WTC11 (cell line): Measurements from ENCODE around the gene LMBR1. TPM values are rescaled to one million over a fixed set of nuclear protein-coding genes. Genes with fewer than 3 reads are reported as not detected.
"Not testable (repeated sequence)": the region's sequence is repeated elsewhere in the genome, so short reads cannot be mapped to it uniquely, and the experiment has no call there.

Experiments used
- ATAC-seq: fragments of 200-7000 bp; cut with Tn5 transposase; 2 replicates; pipeline ENCODE4 v1.10.0; 2021; ENCODE audit warnings: mild to moderate bottlenecking, moderate library complexity
- CTCF ChIA-PET: fragments of 300-600 bp; sonication (Branson Sonifier 250); formaldehyde crosslinking; loops from one replicate; lab custom pipeline; 2021; ENCODE audit warnings: antibody characterized with exemption; lab: Charles Lee
- POLR2A ChIA-PET: fragments of 350-600 bp; sonication (Branson Sonifier 250); formaldehyde crosslinking; loops from one replicate; lab custom pipeline; 2021; ENCODE audit warnings: antibody characterized with exemption; lab: Charles Lee
- DNase-seq: peaks from one replicate; pipeline ENCODE4 v3.0.0; 2021; ENCODE audit warnings: low spot score
- H3K27ac Mint-ChIP-seq: 2 replicates; pipeline ENCODE4 v1.8.0; 2021; ENCODE audit warnings: mixed read lengths
- H3K27me3 Mint-ChIP-seq: 2 replicates; pipeline ENCODE4 v1.8.0; 2021; ENCODE audit warnings: low read depth, mild to moderate bottlenecking, moderate library complexity, mixed read lengths
- H3K36me3 Mint-ChIP-seq: 2 replicates; pipeline ENCODE4 v1.8.0; 2021; ENCODE audit warnings: mixed read lengths
- H3K4me1 Mint-ChIP-seq: 2 replicates; pipeline ENCODE4 v1.8.0; 2022; ENCODE audit warnings: mixed read lengths
- H3K4me3 Mint-ChIP-seq: 2 replicates; pipeline ENCODE4 v1.8.0; 2021; ENCODE audit warnings: mild to moderate bottlenecking, moderate library complexity, mixed read lengths
- H3K9me3 Mint-ChIP-seq: 2 replicates; pipeline ENCODE4 v1.8.0; 2021; ENCODE audit warnings: mixed read lengths
- ERG ChIP-seq: fragments of 250-450 bp; sonication (Bioruptor Pico); IDR thresholded peaks from 2 replicates; pipeline ENCODE4 v1.8.0; 2021; ENCODE audit warnings: mild to moderate bottlenecking
- ETV6 ChIP-seq: sonication (generic); formaldehyde crosslinking; IDR thresholded peaks from 2 replicates; pipeline ENCODE4 v1.8.1; 2022; ENCODE audit warnings: mild to moderate bottlenecking, missing genetic modification reagents
- FOXJ3 ChIP-seq: sonication (generic); formaldehyde crosslinking; IDR thresholded peaks from 2 replicates; pipeline ENCODE4 v1.9.0; 2021; ENCODE audit warnings: missing genetic modification reagents, mild to moderate bottlenecking, borderline replicate concordance
- HMGXB4 ChIP-seq: sonication (generic); formaldehyde crosslinking; IDR thresholded peaks from 2 replicates; pipeline ENCODE4 v1.8.1; 2023; ENCODE audit warnings: mild to moderate bottlenecking, moderate library complexity, missing genetic modification reagents
- JAZF1 ChIP-seq: fragments of 250-450 bp; sonication (Bioruptor Pico); IDR thresholded peaks from 2 replicates; pipeline ENCODE4 v1.9.0; 2021; ENCODE audit warnings: moderate library complexity, mild to moderate bottlenecking, inconsistent platforms
- MAX ChIP-seq: sonication (generic); formaldehyde crosslinking; IDR thresholded peaks from 2 replicates; pipeline ENCODE4 v1.8.0; 2022; ENCODE audit warnings: mild to moderate bottlenecking, missing genetic modification reagents
- NFATC4 ChIP-seq: fragments of 250-450 bp; sonication (Bioruptor Pico); IDR thresholded peaks from 2 replicates; pipeline ENCODE4 v1.9.0; 2021; ENCODE audit warnings: mild to moderate bottlenecking
- NR2C2 ChIP-seq: sonication (generic); formaldehyde crosslinking; IDR thresholded peaks from 2 replicates; pipeline ENCODE4 v1.8.0; 2022; ENCODE audit warnings: mild to moderate bottlenecking, missing genetic modification reagents
- PRDM15 ChIP-seq: sonication (generic); formaldehyde crosslinking; IDR thresholded peaks from 2 replicates; pipeline ENCODE4 v1.8.0; 2022; ENCODE audit warnings: missing genetic modification reagents
- TCF7 ChIP-seq: sonication (generic); formaldehyde crosslinking; IDR thresholded peaks from 2 replicates; pipeline ENCODE4 v1.8.0; 2022; ENCODE audit warnings: mild to moderate bottlenecking, low read depth, missing genetic modification reagents, moderate library complexity
- TEAD4 ChIP-seq: sonication (generic); formaldehyde crosslinking; IDR thresholded peaks from 2 replicates; pipeline ENCODE4 v1.8.0; 2022; ENCODE audit warnings: mild to moderate bottlenecking, missing genetic modification reagents
- USF1 ChIP-seq: sonication (generic); formaldehyde crosslinking; IDR thresholded peaks from 2 replicates; pipeline ENCODE4 v1.8.0; 2022; ENCODE audit warnings: mild to moderate bottlenecking, missing genetic modification reagents
- USF2 ChIP-seq: sonication (generic); formaldehyde crosslinking; IDR thresholded peaks from 2 replicates; pipeline ENCODE4 v1.8.1; 2023; ENCODE audit warnings: mild to moderate bottlenecking, missing genetic modification reagents, moderate library complexity
- ZBTB43 ChIP-seq: sonication (generic); formaldehyde crosslinking; IDR thresholded peaks from 2 replicates; pipeline ENCODE4 v1.8.1; 2023; ENCODE audit warnings: mild to moderate bottlenecking, missing genetic modification reagents
- ZNF138 ChIP-seq: sonication (generic); formaldehyde crosslinking; conservative IDR thresholded peaks from 2 replicates; pipeline ENCODE4 v1.8.1; 2022; ENCODE audit warnings: mild to moderate bottlenecking, moderate library complexity, missing genetic modification reagents
- total RNA-seq: library from RNA; stranded (reverse); gene quantifications from 3 replicates; pipeline ENCODE4 v1.2.3, GENCODE V29; 2021

The LMBR1 gene
- total RNA-seq, 1 experiment from 2014 or later = 55.6 TPM

- no peak overlapping the region for H3K27ac Mint-ChIP-seq
- H3K9me3 Mint-ChIP-seq = peaks cover 10% of the 10 kb centered on the region
- ChIA-PET POLR2A (no interaction called here), CTCF (no interaction called here)
- peaks cover 16% of the 10 kb centered on the region for H3K27me3 Mint-ChIP-seq
- DNase-seq (no peak), ATAC-seq (no peak)
- H3K4me3 Mint-ChIP-seq = no peak overlapping the region
- TF ChIP-seq HMGXB4 (CRISPR knock-in tag) (no peak), TCF7 (CRISPR knock-in tag) (no peak), ERG (no peak), JAZF1 (CRISPR knock-in tag) (no peak), USF2 (CRISPR knock-in tag) (no peak)
- peaks cover 11% of the 10 kb centered on the region; the same call in 1 of the 2 replicates for H3K4me1 Mint-ChIP-seq
- H3K36me3 Mint-ChIP-seq = peaks cover 9% of the 10 kb centered on the region
Measured at GRCh38 chr7:156941393-156942182, 48.6 kb upstream of the LMBR1 start.

- POLR2A ChIA-PET = no interaction called here
- TF ChIP-seq ZBTB43 (CRISPR knock-in tag) = no peak
- TF ChIP-seq, all 79 proteins: peak for 0
- DNase-seq (no peak), ATAC-seq (no peak)
- Mint-ChIP-seq H3K27me3 (peaks cover 16% of the 10 kb centered on the region), H3K9me3 (peaks cover 10% of the 10 kb centered on the region), H3K27ac (no peak overlapping the region), H3K4me3 (no peak overlapping the region), H3K36me3 (peaks cover 9% of the 10 kb centered on the region), H3K4me1 (peaks cover 11% of the 10 kb centered on the region; the same call in 1 of the 2 replicates)
- CTCF ChIA-PET = interaction anchor here (0.7 kb wide), 1 partner anchor 8 kb away, joined by 3 read pairs; no protein-coding TSS in a partner anchor
Measured at GRCh38 chr7:156940421-156941122, 47.6 kb upstream of the LMBR1 start.

- H3K27ac Mint-ChIP-seq, H3K9me3 Mint-ChIP-seq, ATAC-seq, H3K4me3 Mint-ChIP-seq, H3K36me3 Mint-ChIP-seq, POLR2A ChIA-PET, H3K4me1 Mint-ChIP-seq, DNase-seq: not testable (repeated sequence)
- CTCF ChIA-PET = interaction anchor here (0.6 to 2.4 kb wide), 2 partner anchors 13 to 36 kb away, joined by 3 to 10 read pairs; partner anchors contain the start of gene NOM1
- peaks cover 12% of the 10 kb centered on the region for H3K27me3 Mint-ChIP-seq
Measured at GRCh38 chr7:156936766-156937165, 43.8 kb upstream of the LMBR1 start.

- Mint-ChIP-seq H3K36me3 (no peaks in the 10 kb centered on the region), H3K9me3 (no peaks in the 10 kb centered on the region), H3K27me3 (no peaks in the 10 kb centered on the region), H3K4me1 (peaks cover 6% of the 10 kb centered on the region), H3K27ac (no peak overlapping the region), H3K4me3 (no peak overlapping the region)
- no peak for DNase-seq
- CTCF ChIA-PET = interaction anchor here (0.6 to 2.4 kb wide), 2 partner anchors 14 kb away, joined by 3 to 10 read pairs; partner anchors contain the start of gene NOM1
- POLR2A ChIA-PET = no interaction called here
- no peak for ATAC-seq
- TF ChIP-seq PRDM15 (CRISPR knock-in tag) (no peak), NR2C2 (CRISPR knock-in tag) (no peak), ZNF138 (CRISPR knock-in tag) (no peak), NFATC4 (no peak), FOXJ3 (CRISPR knock-in tag) (no peak), MAX (CRISPR knock-in tag) (no peak), USF2 (CRISPR knock-in tag) (no peak), ETV6 (CRISPR knock-in tag) (no peak), USF1 (CRISPR knock-in tag) (no peak), TEAD4 (CRISPR knock-in tag) (no peak)
Measured at GRCh38 chr7:156935250-156935649, 42.3 kb upstream of the LMBR1 start.
